ENCODE measurements around the gene SLX4IP.

DNA sequence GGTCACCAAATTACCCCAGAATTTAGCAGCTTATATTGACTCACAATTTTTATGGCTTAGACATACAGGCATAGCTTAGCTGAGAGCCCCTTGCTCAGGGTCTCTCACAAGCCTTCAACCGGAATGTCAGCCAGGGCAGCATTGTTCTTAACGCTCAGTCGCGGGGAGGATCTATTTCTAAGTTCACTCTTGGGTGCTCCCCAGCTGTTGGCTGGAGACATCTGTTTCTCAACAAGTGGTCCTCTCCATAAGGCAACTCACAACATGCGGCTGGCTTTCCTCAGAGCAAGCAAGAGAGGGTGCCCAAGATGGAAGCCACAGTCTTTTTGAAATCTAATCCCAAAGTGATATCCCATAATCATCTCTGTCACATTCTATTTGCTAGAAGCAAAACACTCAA, 46.6 kb downstream of the SLX4IP start:
- TF ChIP-seq, protein P1, sequence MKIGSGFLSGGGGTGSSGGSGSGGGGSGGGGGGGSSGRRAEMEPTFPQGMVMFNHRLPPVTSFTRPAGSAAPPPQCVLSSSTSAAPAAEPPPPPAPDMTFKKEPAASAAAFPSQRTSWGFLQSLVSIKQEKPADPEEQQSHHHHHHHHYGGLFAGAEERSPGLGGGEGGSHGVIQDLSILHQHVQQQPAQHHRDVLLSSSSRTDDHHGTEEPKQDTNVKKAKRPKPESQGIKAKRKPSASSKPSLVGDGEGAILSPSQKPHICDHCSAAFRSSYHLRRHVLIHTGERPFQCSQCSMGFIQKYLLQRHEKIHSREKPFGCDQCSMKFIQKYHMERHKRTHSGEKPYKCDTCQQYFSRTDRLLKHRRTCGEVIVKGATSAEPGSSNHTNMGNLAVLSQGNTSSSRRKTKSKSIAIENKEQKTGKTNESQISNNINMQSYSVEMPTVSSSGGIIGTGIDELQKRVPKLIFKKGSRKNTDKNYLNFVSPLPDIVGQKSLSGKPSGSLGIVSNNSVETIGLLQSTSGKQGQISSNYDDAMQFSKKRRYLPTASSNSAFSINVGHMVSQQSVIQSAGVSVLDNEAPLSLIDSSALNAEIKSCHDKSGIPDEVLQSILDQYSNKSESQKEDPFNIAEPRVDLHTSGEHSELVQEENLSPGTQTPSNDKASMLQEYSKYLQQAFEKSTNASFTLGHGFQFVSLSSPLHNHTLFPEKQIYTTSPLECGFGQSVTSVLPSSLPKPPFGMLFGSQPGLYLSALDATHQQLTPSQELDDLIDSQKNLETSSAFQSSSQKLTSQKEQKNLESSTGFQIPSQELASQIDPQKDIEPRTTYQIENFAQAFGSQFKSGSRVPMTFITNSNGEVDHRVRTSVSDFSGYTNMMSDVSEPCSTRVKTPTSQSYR (CRISPR knock-in tag; IDR thresholded peaks at IDR 0.05), result no peak
- TF ChIP-seq, protein P2, sequence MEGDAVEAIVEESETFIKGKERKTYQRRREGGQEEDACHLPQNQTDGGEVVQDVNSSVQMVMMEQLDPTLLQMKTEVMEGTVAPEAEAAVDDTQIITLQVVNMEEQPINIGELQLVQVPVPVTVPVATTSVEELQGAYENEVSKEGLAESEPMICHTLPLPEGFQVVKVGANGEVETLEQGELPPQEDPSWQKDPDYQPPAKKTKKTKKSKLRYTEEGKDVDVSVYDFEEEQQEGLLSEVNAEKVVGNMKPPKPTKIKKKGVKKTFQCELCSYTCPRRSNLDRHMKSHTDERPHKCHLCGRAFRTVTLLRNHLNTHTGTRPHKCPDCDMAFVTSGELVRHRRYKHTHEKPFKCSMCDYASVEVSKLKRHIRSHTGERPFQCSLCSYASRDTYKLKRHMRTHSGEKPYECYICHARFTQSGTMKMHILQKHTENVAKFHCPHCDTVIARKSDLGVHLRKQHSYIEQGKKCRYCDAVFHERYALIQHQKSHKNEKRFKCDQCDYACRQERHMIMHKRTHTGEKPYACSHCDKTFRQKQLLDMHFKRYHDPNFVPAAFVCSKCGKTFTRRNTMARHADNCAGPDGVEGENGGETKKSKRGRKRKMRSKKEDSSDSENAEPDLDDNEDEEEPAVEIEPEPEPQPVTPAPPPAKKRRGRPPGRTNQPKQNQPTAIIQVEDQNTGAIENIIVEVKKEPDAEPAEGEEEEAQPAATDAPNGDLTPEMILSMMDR (IDR thresholded peaks at IDR 0.05), result no peak
- TF ChIP-seq ZNF423 (CRISPR knock-in tag; IDR thresholded peaks at IDR 0.05), result no peak
- TF ChIP-seq, protein P3, sequence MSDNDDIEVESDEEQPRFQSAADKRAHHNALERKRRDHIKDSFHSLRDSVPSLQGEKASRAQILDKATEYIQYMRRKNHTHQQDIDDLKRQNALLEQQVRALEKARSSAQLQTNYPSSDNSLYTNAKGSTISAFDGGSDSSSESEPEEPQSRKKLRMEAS (CRISPR knock-in tag; IDR thresholded peaks at IDR 0.05), result no peak
- no peak for TF ChIP-seq ELF4 (CRISPR knock-in tag; IDR thresholded peaks at IDR 0.05; ENCODE audit: low read depth)
- TF ChIP-seq NFYB (CRISPR knock-in tag; conservative IDR thresholded peaks at IDR 0.05; ENCODE audit: low read depth), result no peak
- TF ChIP-seq GABPB1 (CRISPR knock-in tag; IDR thresholded peaks at IDR 0.05), result no peak
- TF ChIP-seq NR3C1 (CRISPR knock-in tag; conservative IDR thresholded peaks at IDR 0.05; ENCODE audit: low read depth), result no peak
- no peak for TF ChIP-seq CREM (CRISPR knock-in tag; IDR thresholded peaks at IDR 0.05)
- TF ChIP-seq FOXJ3 (CRISPR knock-in tag; IDR thresholded peaks at IDR 0.05; ENCODE audit: borderline replicate concordance), result no peak
- TF ChIP-seq, protein P4, sequence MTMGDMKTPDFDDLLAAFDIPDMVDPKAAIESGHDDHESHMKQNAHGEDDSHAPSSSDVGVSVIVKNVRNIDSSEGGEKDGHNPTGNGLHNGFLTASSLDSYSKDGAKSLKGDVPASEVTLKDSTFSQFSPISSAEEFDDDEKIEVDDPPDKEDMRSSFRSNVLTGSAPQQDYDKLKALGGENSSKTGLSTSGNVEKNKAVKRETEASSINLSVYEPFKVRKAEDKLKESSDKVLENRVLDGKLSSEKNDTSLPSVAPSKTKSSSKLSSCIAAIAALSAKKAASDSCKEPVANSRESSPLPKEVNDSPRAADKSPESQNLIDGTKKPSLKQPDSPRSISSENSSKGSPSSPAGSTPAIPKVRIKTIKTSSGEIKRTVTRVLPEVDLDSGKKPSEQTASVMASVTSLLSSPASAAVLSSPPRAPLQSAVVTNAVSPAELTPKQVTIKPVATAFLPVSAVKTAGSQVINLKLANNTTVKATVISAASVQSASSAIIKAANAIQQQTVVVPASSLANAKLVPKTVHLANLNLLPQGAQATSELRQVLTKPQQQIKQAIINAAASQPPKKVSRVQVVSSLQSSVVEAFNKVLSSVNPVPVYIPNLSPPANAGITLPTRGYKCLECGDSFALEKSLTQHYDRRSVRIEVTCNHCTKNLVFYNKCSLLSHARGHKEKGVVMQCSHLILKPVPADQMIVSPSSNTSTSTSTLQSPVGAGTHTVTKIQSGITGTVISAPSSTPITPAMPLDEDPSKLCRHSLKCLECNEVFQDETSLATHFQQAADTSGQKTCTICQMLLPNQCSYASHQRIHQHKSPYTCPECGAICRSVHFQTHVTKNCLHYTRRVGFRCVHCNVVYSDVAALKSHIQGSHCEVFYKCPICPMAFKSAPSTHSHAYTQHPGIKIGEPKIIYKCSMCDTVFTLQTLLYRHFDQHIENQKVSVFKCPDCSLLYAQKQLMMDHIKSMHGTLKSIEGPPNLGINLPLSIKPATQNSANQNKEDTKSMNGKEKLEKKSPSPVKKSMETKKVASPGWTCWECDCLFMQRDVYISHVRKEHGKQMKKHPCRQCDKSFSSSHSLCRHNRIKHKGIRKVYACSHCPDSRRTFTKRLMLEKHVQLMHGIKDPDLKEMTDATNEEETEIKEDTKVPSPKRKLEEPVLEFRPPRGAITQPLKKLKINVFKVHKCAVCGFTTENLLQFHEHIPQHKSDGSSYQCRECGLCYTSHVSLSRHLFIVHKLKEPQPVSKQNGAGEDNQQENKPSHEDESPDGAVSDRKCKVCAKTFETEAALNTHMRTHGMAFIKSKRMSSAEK (CRISPR knock-in tag; IDR thresholded peaks at IDR 0.05; ENCODE audit: borderline replicate concordance), result no peak
- TF ChIP-seq E2F5 (CRISPR knock-in tag; IDR thresholded peaks at IDR 0.05), result no peak

All from WTC11 (cell line).